Peyer's patch (tissue), 4 donors: ENCODE results near the gene CNTNAP2.

Experiments used
- POLR2A ChIP-seq, 2 donors: fragments of 450-650 bp; IDR thresholded peaks; one replicate each; pipeline ENCODE4 v1.5.1; 2017; ENCODE audit warnings: antibody characterized with exemption in 2 of 2, mild to moderate bottlenecking in 2 of 2, moderate library complexity in 2 of 2
- TF ChIP-seq, protein P1 (sequence below), 6 experiments: fragments of 450-650 bp in 4 of 6; fragments of 200-600 bp in 2 of 6; sonication (generic) in 1 of 6; IDR thresholded peaks; one replicate each; pipeline ENCODE4 v1.5.1; 2017 to 2019; ENCODE audit warnings: antibody characterized with exemption in 6 of 6, mild to moderate bottlenecking in 3 of 6, moderate library complexity in 1 of 6

DNA sequence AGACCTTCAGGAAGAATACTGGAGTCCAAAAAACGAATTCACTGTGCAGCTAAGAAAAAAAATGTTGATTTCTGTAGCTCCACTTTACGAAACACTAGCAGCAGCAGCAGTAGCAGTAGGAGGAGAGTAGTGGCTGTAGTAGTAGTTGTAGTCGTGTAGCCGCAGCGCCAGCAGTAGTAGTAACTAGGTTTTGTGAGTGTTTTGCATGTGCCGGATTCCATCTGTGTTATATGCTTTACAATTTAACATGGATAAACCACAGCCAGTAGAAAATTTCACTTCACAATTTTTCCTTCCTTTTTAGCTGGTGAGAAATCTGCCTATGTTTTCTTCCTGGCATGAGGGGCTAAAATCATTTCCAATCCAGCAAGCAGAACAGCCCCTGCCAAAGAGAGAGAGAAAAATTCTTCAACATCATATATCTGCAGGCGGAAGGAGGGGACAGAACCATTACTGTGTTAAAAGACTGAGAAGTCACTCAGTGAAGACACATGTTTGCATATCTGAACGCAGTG, 2325.6 kb downstream of the CNTNAP2 start:
- TF ChIP-seq, protein P1, sequence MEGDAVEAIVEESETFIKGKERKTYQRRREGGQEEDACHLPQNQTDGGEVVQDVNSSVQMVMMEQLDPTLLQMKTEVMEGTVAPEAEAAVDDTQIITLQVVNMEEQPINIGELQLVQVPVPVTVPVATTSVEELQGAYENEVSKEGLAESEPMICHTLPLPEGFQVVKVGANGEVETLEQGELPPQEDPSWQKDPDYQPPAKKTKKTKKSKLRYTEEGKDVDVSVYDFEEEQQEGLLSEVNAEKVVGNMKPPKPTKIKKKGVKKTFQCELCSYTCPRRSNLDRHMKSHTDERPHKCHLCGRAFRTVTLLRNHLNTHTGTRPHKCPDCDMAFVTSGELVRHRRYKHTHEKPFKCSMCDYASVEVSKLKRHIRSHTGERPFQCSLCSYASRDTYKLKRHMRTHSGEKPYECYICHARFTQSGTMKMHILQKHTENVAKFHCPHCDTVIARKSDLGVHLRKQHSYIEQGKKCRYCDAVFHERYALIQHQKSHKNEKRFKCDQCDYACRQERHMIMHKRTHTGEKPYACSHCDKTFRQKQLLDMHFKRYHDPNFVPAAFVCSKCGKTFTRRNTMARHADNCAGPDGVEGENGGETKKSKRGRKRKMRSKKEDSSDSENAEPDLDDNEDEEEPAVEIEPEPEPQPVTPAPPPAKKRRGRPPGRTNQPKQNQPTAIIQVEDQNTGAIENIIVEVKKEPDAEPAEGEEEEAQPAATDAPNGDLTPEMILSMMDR (IDR thresholded peaks at IDR 0.05): no peak
- TF ChIP-seq POLR2A (IDR thresholded peaks at IDR 0.05): no peak
